Measurements from ENCODE around the gene EBF3. TPM values are rescaled to one million over a fixed set of nuclear protein-coding genes. Genes with fewer than 3 reads are reported as not detected.
A peak's percentile ranks its signal among the peaks of the same experiment; 100 is the strongest.

EBF3 gene
- total RNA-seq, 1 donor from 2014 or later, result 28.6 TPM

DNA sequence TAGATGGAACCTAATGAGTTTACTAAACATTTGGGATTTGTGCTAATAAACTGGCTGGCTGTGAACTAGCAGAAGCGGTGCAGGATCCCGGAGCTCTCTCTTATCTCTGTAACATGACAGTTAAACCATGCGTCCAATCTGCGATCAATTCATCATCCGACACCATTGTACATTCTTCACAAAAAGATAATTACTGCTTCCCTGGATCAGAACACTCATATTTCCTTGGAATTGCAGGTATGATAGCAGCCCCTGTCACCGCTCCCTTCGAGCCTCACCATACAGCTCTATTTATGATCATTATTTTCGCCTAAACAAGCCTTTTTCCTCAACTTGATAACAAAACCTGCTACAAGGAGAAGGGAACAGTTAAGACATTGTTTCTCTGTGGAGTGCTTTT lies 18.5 kb downstream of the EBF3 start:
- no peak for DNase-seq (ENCODE audit: low spot score)

DNA sequence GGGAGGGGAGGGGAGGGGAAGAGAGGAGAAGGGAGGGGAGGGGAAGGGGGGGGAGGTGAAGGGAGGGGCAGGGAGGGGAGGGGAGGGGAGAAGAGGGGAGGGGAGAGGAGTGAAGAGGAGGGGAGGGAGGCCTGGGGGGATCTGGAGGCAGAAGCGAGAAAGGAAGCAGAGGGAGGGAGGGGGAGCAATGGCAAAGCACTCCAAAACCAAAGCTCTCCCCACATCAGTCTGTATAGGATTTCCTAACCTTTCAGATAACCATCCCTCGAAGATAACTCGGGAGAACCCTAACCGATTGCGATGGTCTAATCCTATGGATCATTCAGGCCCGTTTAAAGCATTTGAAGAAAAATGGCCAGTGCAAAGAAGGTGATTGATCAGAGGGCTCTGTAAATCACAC lies 19.0 kb downstream of the EBF3 start:
- no peak for DNase-seq (ENCODE audit: low spot score)

DNA sequence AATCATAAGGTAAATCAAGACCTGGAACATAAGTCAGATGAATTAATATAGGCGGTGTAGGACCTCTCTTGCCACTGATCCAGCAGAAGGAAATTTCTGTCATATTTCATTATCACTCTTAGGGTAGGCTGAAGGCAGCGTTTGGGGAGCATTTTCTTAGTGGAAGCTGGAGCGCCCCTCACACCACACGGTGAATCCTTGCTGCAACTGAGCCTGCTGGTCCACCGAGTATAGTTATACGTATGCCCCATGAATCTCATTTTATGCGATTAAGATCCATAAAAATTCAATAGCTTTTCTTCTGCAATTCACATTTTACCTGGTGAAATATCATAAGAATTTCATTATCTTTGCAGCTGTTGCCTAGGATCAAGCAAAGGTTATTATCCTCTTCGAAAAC lies 19.6 kb downstream of the EBF3 start:
- DNase-seq (ENCODE audit: low spot score), result no peak

DNA sequence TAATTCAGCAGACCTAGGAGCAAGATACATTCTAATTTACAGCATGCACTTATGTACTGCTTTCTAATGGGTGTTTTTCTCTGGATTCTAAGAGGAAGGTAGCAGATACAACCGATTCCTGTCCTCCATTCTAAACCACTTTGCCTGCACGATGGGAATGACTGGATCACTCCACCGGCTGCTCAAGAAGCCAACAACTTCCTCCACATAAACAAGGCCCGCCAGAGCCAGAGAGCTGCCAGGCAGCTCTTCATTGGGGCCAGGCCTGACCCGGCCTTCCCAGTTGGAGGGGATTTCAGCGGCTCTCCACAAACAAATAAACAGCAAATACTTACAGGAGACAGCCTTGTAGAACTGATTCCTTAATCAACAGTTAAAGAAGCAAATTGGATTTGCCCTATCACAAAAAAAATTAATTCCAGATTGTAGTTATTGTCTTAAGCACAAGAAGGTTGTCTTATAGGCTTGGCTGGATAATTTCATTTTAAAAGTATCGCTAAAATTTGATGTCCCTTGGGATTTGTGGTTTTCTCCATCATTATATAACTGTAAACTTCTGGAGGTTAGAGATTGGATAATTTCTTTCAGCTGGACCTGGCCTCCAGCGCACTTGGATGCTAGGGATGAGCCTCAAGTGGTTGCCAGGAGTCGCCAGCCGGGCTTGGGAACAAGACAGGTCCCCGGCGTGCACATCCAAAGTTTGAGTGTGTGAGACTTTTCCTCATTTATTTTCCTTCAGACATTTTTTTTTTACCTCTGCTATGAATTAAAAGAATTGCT lies 20.9 kb downstream of the EBF3 start:
- peak; percentile 62 for DNase-seq (ENCODE audit: low spot score)

DNA sequence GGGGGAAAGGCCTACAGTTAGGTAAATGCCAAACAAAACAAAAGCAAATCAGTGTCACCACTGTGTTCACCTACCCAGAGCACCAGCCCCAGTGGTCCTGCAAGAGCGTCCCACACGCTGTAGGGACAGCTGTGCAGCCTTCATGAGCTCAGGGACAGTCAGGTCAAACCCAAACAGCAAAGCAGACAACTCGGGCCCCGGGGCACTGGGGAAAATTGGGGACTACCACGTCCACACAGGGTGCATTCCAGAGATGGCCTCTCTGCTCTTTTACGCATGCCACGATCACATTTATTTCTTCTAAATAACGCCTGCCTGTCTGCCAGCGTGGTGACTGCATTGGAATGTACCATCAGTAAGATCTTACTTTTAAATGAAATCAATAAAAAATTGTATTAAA lies 21.7 kb downstream of the EBF3 start:
- peak; percentile 64 for DNase-seq (ENCODE audit: low spot score)

DNA sequence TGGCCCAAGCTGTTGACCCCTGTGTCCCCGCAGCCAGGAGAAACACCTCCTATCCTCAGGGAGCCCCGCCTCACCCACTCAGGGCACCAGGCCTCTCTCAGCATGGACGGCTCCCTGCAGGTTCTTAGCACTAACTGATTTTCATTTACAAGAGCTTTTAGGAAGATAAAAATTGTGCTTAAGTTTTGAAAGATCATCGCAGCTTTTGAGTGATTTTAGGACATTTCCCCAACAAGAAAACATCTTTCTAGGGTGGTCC lies 22.1 kb downstream of the EBF3 start:
- no peak for DNase-seq (ENCODE audit: low spot score)

DNA sequence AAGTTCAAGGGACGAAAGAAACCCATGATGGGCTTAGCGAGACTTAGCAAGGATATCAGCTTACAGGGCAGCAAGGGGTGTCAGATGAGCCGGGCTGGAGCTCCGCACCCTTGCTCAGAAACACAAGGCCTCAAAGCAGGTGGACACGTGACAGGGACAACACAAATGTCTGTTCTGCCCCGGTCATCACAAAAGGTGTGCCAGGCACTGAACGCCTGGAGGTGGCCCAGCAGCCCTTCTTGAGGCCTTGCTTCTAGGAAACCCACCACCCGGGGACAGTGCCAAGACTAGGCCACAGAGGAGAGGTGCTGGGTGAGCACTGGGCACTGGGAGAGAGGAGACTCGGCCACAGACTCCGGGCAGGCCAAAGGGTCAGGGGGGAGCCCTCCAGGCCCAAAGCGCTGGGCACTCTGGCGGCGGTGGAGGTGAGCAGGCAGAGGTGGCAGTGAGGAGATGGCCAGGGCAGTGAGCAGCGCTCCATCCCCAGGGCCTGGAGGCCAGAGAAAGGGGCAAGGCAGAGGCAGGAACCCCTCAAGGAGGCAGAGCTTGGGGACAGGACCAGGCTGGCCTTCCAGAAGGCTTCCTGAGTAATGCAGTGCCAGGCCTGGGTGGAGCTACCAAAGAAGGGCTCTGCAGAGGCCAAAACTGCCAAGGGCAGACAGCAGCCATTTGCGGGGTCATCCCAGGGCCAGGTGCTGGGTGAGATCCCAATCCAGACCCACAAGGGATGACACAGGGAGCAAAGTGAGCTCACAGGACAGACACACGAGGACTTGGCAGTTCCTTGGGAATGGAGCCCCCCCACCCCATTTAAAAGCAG lies 22.7 kb downstream of the EBF3 start:
- DNase-seq (ENCODE audit: low spot score), result peak; percentile 87

DNA sequence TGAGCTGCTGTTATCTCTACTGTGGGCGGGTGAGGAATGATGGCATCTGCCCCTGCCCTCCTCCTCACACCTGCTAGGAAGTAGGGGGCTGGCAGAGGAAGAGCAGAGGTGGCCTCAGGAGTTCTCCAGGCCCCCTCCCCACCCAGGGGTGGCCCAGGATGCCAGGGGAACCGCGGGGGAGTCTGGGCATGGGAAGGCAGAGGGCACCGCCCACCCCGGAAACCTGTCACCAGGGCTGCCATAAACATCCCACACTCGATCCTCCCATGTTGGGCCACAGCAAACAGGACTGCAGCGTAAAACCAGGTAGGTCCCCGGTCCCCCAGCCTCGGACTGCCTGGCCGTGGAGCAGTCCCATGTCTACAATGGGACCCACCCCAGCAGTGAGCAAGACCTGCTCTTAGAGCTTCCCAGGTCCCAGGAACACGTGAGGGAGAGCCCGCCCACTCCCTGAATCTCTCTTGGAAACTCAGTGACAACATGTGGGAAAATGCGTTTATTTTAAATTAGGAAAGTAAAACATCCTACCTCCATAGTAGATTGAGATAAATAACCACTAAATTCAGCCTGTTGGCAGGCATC lies 23.4 kb downstream of the EBF3 start:
- DNase-seq (ENCODE audit: low spot score), result peak; percentile 64

DNA sequence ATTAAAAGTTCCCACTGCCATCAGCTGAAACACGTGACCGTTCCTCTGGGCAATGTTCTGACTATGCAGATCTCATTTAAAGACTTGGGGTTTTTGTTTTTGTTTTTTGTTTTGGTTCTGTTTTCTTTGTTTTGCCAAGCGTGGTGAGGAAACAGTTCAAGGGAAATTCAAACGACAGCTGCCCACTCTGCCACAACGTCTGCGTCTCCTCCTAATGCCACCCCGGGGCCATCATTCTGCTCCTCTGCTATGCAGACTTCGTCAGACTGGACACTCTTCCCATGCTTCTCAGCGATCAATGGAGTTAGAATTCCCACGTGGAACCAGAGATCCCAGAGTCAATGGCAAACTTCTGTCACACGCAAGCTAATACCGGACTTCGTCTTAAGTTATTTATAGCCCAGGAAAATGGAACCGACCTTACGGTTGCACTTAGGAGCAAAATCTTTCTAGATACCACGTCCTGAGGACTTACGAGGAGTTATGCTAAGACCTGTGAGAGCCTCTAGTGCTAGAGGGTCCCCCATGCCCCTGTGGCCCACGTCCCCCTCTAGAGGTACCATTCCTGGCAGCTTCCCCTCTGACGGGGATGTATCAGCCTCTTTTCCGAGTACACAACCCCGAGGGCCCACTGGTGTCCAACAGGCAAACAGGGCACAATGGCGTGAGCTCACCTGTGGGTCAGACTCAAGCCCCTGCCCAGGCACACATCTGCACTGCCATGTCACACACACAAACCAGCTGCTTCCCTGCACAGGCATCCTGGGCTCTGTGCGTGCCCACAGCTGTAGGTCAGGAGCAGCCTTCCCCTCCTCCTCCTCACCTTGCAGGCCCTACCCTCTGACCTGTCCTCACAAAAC lies 24.4 kb downstream of the EBF3 start:
- DNase-seq (ENCODE audit: low spot score), result peak; percentile 68

DNA sequence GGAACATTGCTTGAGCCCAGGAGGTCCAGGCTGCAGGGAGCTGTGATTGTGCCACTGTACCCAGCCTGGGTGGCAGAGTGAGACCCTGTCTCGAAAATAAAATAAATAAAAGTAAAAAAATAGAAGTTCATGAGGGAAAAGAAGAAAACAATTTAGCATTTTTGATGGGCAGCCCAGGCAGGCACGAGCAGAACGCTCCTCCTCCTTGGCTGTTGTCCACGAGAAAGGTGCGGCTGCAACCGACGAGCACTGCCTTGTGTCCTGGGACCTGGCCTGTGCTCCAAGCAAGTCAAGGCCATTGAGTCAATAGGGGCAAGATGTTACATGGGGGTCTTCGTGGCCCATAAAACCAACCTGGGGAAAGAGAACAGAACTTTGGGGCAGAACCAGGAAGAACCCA lies 25.6 kb downstream of the EBF3 start:
- DNase-seq (ENCODE audit: low spot score), result peak; percentile 45

DNA sequence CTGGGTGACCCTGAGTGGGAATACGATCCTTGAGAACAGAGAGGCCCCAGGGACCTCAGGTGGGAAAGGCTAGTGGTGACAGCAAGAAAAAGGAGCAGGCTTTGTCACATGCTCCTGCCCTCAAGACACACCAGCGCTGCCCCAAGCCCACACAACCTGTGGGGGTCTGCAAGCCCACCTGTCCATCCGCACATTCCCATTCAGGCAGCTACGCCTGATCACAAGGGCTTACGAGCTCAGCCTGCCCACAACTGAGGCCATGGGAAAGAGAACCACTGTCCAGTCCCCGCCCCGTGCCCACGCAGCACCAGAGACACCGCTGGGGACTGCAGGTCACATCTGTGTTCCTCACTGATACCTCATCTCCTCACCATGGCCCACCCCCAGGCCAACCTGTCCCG lies 26.7 kb downstream of the EBF3 start:
- DNase-seq (ENCODE audit: low spot score), result peak; percentile 55

DNA sequence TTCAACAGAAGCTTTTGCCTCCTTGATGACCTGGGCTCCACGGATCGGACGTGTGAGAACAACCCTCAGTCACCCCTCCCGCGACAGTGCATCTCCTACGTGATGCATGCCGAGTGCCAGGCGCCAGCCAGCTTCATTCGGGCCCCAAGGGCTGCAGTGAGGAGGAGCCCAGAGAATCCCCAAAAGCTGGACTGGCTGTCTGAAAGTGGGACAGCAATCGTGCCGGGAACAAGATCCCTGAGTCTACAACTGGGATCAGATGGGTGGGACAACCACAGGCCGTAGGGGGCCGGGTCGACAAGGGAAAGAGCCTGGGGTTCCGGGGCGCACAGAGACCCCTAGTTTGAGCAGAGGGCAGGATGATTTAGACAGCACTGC lies 27.2 kb downstream of the EBF3 start:
- no peak for DNase-seq (ENCODE audit: low spot score)

DNA sequence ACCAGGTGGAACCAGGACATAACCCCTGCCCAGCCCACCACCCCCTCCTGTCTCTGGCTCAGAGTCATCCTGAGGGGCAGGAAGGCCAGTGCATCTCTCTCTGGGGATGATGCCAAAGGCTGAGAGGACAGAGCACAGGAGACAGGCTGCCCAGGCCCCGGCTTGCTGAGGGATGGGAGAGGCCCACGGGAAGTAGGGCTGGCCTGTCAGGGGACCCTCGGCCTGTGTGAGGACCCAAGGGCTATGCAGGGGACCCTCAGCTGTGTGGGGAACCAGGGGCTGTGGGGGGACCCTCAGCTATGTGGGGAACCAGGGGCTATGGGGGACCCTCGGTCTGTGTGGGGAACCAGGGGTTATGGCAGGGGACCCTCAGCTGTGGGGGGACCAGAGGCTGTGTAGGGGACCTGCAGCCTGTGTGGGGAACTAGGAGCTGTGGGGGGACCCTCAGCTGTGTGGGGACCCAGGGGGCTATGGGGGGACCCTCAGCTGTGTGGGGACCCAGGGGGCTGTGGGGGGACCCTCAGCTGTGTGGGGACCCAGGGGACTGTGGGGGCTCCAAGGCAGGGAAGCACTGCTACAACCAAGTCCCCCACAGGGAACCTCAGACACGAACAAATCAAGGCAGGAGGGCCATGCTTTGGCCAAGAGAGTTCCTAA lies 27.7 kb downstream of the EBF3 start:
- peak; percentile 88 for DNase-seq (ENCODE audit: low spot score)

DNA sequence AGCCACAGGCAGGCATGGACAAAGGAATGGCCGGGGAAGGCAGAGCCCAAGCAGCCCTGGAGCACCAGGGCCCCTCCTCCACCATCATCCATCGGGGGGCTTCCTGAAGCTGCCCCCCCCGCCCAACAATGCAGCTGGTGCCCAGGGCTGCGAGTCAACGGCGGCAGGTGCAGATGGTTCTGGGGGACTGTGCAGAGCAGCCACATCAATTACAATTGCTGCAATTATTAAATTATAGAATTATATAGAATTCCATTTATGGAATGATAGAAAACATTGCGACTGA lies 28.3 kb downstream of the EBF3 start:
- no peak for DNase-seq (ENCODE audit: low spot score)

DNA sequence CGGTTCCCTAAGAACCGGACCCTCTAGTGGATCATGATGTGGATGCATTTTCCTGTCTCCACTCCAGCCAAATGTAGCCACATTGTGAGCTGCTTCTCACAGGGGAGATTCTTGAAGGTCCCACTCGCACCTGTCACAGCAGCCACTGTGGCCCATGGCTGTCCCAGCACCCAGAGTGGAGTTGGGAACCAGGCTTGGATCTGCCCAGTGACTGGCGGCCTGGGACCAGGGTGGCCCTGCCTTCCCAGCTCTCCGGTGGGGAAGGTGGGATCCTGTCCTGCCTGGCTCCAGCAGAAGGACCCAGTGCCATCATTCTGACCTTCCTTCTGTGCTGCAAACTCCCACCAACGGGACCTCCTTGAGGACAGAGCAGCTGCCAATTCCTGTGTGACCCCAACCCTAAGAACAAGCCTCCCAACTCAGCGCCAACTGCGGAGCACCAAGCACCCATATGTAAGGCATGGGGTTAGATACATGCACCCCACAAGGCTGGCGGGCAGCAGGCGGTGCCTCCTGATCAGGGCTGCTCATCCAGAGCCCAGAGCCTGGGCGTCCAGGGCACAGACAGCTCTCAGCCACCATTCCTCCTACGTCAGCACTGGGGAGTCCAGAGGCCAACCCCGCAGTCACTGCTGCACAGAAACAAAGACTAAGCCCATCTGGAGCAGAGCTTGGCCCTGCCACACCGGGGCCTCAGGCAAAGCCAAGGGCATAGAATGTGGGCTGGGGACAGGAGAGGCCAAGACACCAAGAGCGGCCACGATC lies 28.8 kb downstream of the EBF3 start:
- peak; percentile 74 for DNase-seq (ENCODE audit: low spot score)

DNA sequence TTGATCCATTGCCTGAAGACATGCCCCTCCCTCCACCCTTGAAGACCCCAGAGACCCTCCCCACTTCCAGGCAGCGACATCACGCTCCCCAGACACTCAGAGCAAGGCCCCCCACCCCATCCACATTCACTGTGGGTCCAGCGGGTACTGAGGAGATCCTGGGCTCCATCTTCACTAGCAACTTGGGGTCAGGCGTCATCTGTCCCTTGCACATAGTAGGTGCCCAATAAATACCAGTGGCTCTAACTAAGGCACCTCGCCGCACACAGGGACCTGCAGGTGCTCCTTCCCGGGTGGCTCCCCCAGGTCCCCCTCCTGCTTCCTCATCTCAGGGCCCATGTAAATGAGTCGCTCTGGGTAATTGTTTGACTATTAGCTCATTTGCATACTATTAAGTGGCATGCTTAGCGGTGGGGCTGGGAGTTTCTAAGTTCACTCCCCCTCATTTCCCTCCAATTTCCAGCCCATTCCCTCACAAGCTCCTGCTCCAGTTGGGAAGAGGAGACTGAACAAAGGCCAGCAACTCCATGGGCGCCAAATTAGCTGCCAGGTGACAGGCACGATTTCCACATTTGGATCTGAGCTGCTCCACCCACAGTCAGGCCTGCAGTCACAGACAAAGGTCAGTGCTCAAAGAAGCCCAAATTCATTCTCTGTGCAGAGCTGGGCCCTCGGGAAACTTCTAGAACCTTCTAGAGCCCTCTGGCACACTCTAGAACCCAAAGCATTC lies 29.7 kb downstream of the EBF3 start:
- peak; percentile 57 for DNase-seq (ENCODE audit: low spot score)

DNA sequence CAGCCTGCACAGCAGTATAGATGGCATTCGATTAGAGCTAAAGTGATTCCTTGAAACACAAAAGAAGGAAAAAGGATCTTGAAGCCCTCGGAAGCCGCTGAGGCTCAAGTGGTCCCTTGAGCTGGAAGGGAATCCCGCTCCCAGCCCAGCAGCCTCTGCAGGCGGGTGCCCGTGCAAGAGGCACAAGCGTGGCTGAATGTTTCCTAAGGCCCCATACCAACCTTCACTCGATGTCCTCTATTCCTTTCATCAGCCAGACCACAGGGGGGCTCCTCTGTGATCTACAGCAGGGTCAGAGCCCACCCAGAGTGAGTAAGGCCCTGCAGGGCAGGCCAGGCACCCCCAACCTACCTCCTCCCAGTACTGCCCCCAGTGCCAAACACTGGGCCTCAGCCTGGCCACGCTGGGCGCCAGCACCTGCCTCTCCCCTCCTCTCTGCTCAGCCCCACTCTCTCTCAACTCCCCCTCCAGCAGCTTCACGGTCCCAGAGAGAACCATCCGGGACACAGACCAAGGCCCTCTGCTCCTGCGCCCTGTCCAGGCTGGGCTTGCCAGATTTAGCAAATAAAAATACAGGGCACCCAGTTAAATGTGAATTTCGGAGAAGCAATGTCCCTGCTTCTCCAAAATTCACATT lies 30.5 kb downstream of the EBF3 start:
- DNase-seq (ENCODE audit: low spot score), result peak; percentile 74

DNA sequence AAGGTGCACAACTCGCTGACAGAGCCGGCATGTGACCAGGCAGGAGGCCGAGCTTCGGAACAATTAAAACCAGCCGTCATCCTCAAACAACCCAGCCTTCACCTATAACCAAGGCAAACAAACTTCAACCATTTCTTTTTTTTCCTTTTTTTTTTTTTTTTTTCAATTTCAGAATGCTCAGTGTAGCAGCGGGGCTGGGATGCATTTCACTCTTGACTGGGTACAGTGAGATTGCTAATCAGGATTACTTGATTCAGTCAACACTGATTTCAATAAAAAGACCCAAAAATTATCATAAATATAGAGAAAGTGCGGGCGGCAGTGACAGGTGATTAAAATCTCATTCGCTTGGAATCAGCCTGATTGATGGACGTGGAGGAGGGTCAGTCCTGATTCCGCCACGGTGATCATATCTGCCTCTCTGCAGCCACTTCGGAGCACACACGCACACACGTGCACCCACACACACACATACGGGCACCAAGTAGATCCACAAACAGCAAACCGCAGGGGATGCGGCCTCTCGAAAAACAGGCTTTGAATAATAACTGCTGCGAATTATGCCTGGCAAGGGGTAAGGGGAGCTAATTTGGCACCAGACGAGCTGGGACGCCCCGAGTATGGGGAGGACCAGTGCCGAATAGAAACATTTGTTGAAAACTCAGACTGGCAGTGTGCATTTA lies 31.2 kb downstream of the EBF3 start:
- DNase-seq (ENCODE audit: low spot score), result peak; percentile 71

DNA sequence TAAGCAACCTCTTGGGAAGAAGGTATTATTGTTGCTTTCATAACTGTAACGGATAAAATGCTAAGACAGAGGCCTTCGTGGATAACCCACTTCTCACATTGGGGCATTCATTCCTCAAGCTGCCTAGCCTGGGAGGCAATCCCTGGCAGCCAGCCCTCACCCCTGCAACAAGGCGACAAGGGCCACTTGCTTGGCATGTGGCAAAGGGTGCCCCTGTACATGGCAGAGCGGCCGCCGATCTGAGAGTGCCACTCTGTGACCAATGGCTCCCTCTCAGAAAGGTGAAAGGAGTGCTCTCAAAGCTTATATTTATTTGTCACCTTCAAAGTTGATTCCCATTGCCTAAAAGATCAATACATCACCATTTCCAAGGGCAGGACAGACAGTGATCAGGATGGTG lies 31.9 kb downstream of the EBF3 start:
- peak; percentile 68 for DNase-seq (ENCODE audit: low spot score)
